ENCODE results near the gene GPR34.
"Not testable (repeated sequence)": the region's sequence is repeated elsewhere in the genome, so short reads cannot be mapped to it uniquely, and the experiment has no call there.

GPR34 gene

GRCh38 chrX:41695426-41695825, 6.7 kb downstream of the GPR34 start:
- DNase-seq: no peak

GRCh38 chrX:41703574-41704029, 14.8 kb downstream of the GPR34 start:
- no peak for DNase-seq

- no peak for DNase-seq
Observed at GRCh38 chrX:41705042-41705441, 16.3 kb downstream of the GPR34 start.

- DNase-seq: no peak
Observed at GRCh38 chrX:41705680-41706374, 17.1 kb downstream of the GPR34 start.

- DNase-seq: no peak
Observed at GRCh38 chrX:41707218-41707617, 18.4 kb downstream of the GPR34 start.

GRCh38 chrX:41708486-41708885, 19.7 kb downstream of the GPR34 start:
- no peak for DNase-seq

- DNase-seq: no peak
Observed at GRCh38 chrX:41711021-41711667, 22.4 kb downstream of the GPR34 start.

GRCh38 chrX:41716222-41716621, 27.4 kb downstream of the GPR34 start:
- DNase-seq: no peak

- DNase-seq: no peak
Observed at GRCh38 chrX:41716767-41717473, 28.1 kb downstream of the GPR34 start.

GRCh38 chrX:41718481-41719235, 29.9 kb downstream of the GPR34 start:
- no peak for DNase-seq

- not testable (repeated sequence) for DNase-seq
Observed at GRCh38 chrX:41719610-41720009, 30.8 kb downstream of the GPR34 start.

- no peak for DNase-seq
Observed at GRCh38 chrX:41720125-41720779, 31.5 kb downstream of the GPR34 start.

- DNase-seq: no peak
Observed at GRCh38 chrX:41721590-41721989, 32.8 kb downstream of the GPR34 start.

- no peak for DNase-seq
Observed at GRCh38 chrX:41722214-41722613, 33.4 kb downstream of the GPR34 start.

- DNase-seq: no peak
Observed at GRCh38 chrX:41722816-41723618, 34.2 kb downstream of the GPR34 start.

- DNase-seq: no peak
Observed at GRCh38 chrX:41723826-41724225, 35.1 kb downstream of the GPR34 start, which contains the start of gene GPR82. GPR82 (plus strand) TSS chrX:41724181; CDS start chrX:41727027, 2,846 bp downstream.

- DNase-seq: no peak
Observed at GRCh38 chrX:41728125-41728524, 39.4 kb downstream of the GPR34 start.

- no peak for DNase-seq
Observed at GRCh38 chrX:41730081-41730480, 41.3 kb downstream of the GPR34 start.

- DNase-seq: no peak
Observed at GRCh38 chrX:41732260-41732659, 43.5 kb downstream of the GPR34 start.

GRCh38 chrX:41733939-41734338, 45.2 kb downstream of the GPR34 start:
- DNase-seq: no peak

GRCh38 chrX:41734530-41734929, 45.8 kb downstream of the GPR34 start:
- no peak for DNase-seq

- no peak for DNase-seq
Observed at GRCh38 chrX:41737065-41737464, 48.3 kb downstream of the GPR34 start.
